ENCODE measurements around the gene KRTAP22-2. TPM values are rescaled to one million over a fixed set of nuclear protein-coding genes. Genes with fewer than 3 reads are reported as not detected.

The KRTAP22-2 gene
- total and polyA plus RNA-seq, 10 donors: not detected

DNA sequence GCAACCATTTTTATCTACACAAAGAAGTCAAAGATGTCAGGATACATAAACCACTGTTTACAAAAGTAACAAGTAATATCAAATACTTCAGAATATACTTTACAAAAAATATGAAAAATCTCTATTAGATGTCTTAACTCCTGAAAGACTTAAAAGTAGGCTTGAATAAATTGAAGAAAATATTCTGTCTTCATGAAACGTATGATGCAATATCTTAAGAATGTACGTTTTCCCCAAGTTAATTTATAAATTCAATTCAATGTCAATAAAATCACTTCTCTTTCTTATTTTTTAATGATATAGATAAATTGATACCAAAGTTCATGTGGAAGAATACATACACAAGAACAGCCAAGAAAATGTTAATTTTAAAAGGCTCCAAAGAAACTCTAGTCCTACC, 35.1 kb downstream of the KRTAP22-2 start:
- no peak overlapping the region for H3K4me3 ChIP-seq
- DNase-seq: no peak
- no peaks in the 10 kb centered on the region for H3K36me3 ChIP-seq
- no peaks in the 10 kb centered on the region for H3K4me1 ChIP-seq
- WGBS, 5 donors: 62 to 91% (median 82%) methylated on average over 2 of the region's 2 CpGs
- no peak for TF ChIP-seq POLR2A (IDR thresholded peaks at IDR 0.05)
- no peak for TF ChIP-seq POLR2AphosphoS5 (IDR thresholded peaks at IDR 0.05)
- TF ChIP-seq CTCF (IDR thresholded peaks at IDR 0.05 in 8 of 11, conservative IDR thresholded peaks at IDR 0.05 in 3 of 11): no peak
- no peak overlapping the region for H3K27ac ChIP-seq
- intact Hi-C loops (cut with DNase I; ENCODE audit: low total_unique reads): no loop called here
- peaks cover 0 to 14% (median 7%) of the 10 kb centered on the region in 8 donors for H3K9me3 ChIP-seq
- H3K27me3 ChIP-seq (replicated peaks in 1 of 7): no peaks in the 10 kb centered on the region

GRCh38 chr21:30552782-30553181, 37.4 kb downstream of the KRTAP22-2 start:
- Histone ChIP-seq H3K4me1 (no peaks in the 10 kb centered on the region), H3K4me3 (no peak overlapping the region), H3K9me3 (peaks cover 0 to 14% (median 7%) of the 10 kb centered on the region in 8 donors), H3K27me3 (replicated peaks in 1 of 7) (no peaks in the 10 kb centered on the region), H3K27ac (no peak overlapping the region), H3K36me3 (no peaks in the 10 kb centered on the region)
- no peak for DNase-seq
- 43 to 68% (median 63%) methylated on average over 1 of the region's 1 CpG for WGBS, 5 donors
- TF ChIP-seq CTCF (IDR thresholded peaks at IDR 0.05 in 8 of 11, conservative IDR thresholded peaks at IDR 0.05 in 3 of 11) (no peak), POLR2A (IDR thresholded peaks at IDR 0.05) (no peak), POLR2AphosphoS5 (IDR thresholded peaks at IDR 0.05) (no peak)
- intact Hi-C loops (cut with DNase I; ENCODE audit: low total_unique reads): no loop called here

- H3K4me1 ChIP-seq: no peaks in the 10 kb centered on the region
- H3K4me3 ChIP-seq: no peak within 1 kb of the TSS
- no peak for DNase-seq
- H3K9me3 ChIP-seq: peaks cover 0 to 6% (median 0%) of the 10 kb centered on the region in 8 donors
- no peaks in the 10 kb centered on the region for H3K36me3 ChIP-seq
- intact Hi-C loops (cut with DNase I; ENCODE audit: low total_unique reads): no loop called here
- H3K27ac ChIP-seq: no peak within 1 kb of the TSS
- no peaks in the 10 kb centered on the region for H3K27me3 ChIP-seq (replicated peaks in 1 of 7)
- no peak for TF ChIP-seq POLR2AphosphoS5 (IDR thresholded peaks at IDR 0.05)
- no peak for TF ChIP-seq POLR2A (IDR thresholded peaks at IDR 0.05)
- TF ChIP-seq CTCF (IDR thresholded peaks at IDR 0.05 in 8 of 11, conservative IDR thresholded peaks at IDR 0.05 in 3 of 11): no peak
- WGBS, 5 donors: 73 to 84% (median 81%) methylated on average over 1 of the region's 1 CpG
These were observed 48.4 kb downstream of the KRTAP22-2 start, which contains the start of gene KRTAP19-6 for GRCh38 chr21:30541764-30542163. Gene KRTAP19-6 (minus strand): TSS chr21:30541864. CDS start chr21:30541833, 31 bp downstream.

Small RNA genes lying within 50 kb of the gene (small RNA-seq; reads per million reads assigned to genes)
- gene KRTAP20-1 (0 reads per million in 4 donors), gene KRTAP20-4 (0 reads per million in 4 donors), gene KRTAP22-1 (0 reads per million in 4 donors), gene KRTAP22-2 (0 reads per million in 4 donors)

Other genes starting within 250 kb of the KRTAP22-2 start
- gene KRTAP23-1, start 241.8 kb downstream of the KRTAP22-2 start, total RNA-seq: not detected
- not detected for gene KRTAP23-1, start 241.8 kb downstream of the KRTAP22-2 start, polyA plus RNA-seq
- gene KRTAP13-2, start 218.1 kb downstream of the KRTAP22-2 start, total RNA-seq: not detected
- not detected for gene KRTAP13-2, start 218.1 kb downstream of the KRTAP22-2 start, polyA plus RNA-seq
- not detected for gene KRTAP13-1, start 194.4 kb downstream of the KRTAP22-2 start, total RNA-seq
- gene KRTAP13-1, start 194.4 kb downstream of the KRTAP22-2 start, polyA plus RNA-seq: not detected
- not detected for gene KRTAP13-3, start 164.5 kb downstream of the KRTAP22-2 start, total RNA-seq
- gene KRTAP13-3, start 164.5 kb downstream of the KRTAP22-2 start, polyA plus RNA-seq: not detected
- not detected for gene KRTAP13-4, start 160.2 kb downstream of the KRTAP22-2 start, total RNA-seq
- not detected for gene KRTAP13-4, start 160.2 kb downstream of the KRTAP22-2 start, polyA plus RNA-seq
- not detected for gene KRTAP15-1, start 150.1 kb downstream of the KRTAP22-2 start, total RNA-seq
- not detected for gene KRTAP15-1, start 150.1 kb downstream of the KRTAP22-2 start, polyA plus RNA-seq
- gene KRTAP19-1, start 110.0 kb downstream of the KRTAP22-2 start, total RNA-seq: not detected
- gene KRTAP19-1, start 110.0 kb downstream of the KRTAP22-2 start, polyA plus RNA-seq: not detected
- gene KRTAP19-2, start 103.0 kb downstream of the KRTAP22-2 start, total RNA-seq: not detected
- gene KRTAP19-2, start 103.0 kb downstream of the KRTAP22-2 start, polyA plus RNA-seq: not detected
- not detected for gene KRTAP19-3, start 98.4 kb downstream of the KRTAP22-2 start, total RNA-seq
- not detected for gene KRTAP19-3, start 98.4 kb downstream of the KRTAP22-2 start, polyA plus RNA-seq
- not detected for gene KRTAP19-4, start 93.2 kb downstream of the KRTAP22-2 start, total RNA-seq
- not detected for gene KRTAP19-4, start 93.2 kb downstream of the KRTAP22-2 start, polyA plus RNA-seq
- not detected for gene KRTAP19-5, start 88.3 kb downstream of the KRTAP22-2 start, total RNA-seq
- not detected for gene KRTAP19-5, start 88.3 kb downstream of the KRTAP22-2 start, polyA plus RNA-seq
- gene KRTAP19-6, start 48.5 kb downstream of the KRTAP22-2 start, total RNA-seq: not detected
- not detected for gene KRTAP19-6, start 48.5 kb downstream of the KRTAP22-2 start, polyA plus RNA-seq
- not detected for gene KRTAP19-7, start 29.1 kb downstream of the KRTAP22-2 start, total RNA-seq
- gene KRTAP19-7, start 29.1 kb downstream of the KRTAP22-2 start, polyA plus RNA-seq: not detected
- not detected for gene KRTAP6-3, start 2.0 kb upstream of the KRTAP22-2 start, total RNA-seq
- not detected for gene KRTAP6-3, start 2.0 kb upstream of the KRTAP22-2 start, polyA plus RNA-seq
- gene KRTAP6-2, start 8.5 kb upstream of the KRTAP22-2 start, total RNA-seq: not detected
- gene KRTAP6-2, start 8.5 kb upstream of the KRTAP22-2 start, polyA plus RNA-seq: not detected
- not detected for gene KRTAP22-1, start 10.7 kb upstream of the KRTAP22-2 start, total RNA-seq
- gene KRTAP22-1, start 10.7 kb upstream of the KRTAP22-2 start, polyA plus RNA-seq: not detected
- not detected for gene KRTAP6-1, start 23.5 kb upstream of the KRTAP22-2 start, total RNA-seq
- not detected for gene KRTAP6-1, start 23.5 kb upstream of the KRTAP22-2 start, polyA plus RNA-seq
- gene KRTAP20-1, start 26.0 kb upstream of the KRTAP22-2 start, total RNA-seq: not detected
- not detected for gene KRTAP20-1, start 26.0 kb upstream of the KRTAP22-2 start, polyA plus RNA-seq
- not detected for gene KRTAP20-4, start 30.2 kb upstream of the KRTAP22-2 start, total RNA-seq
- gene KRTAP20-4, start 30.2 kb upstream of the KRTAP22-2 start, polyA plus RNA-seq: not detected
- not detected for gene KRTAP20-2, start 44.8 kb upstream of the KRTAP22-2 start, total RNA-seq
- gene KRTAP20-2, start 44.8 kb upstream of the KRTAP22-2 start, polyA plus RNA-seq: not detected
- gene KRTAP20-3, start 52.5 kb upstream of the KRTAP22-2 start, total RNA-seq: not detected
- gene KRTAP20-3, start 52.5 kb upstream of the KRTAP22-2 start, polyA plus RNA-seq: not detected
- not detected for gene KRTAP21-3, start 128.4 kb upstream of the KRTAP22-2 start, total RNA-seq
- gene KRTAP21-3, start 128.4 kb upstream of the KRTAP22-2 start, polyA plus RNA-seq: not detected
- gene KRTAP21-2, start 156.9 kb upstream of the KRTAP22-2 start, total RNA-seq: not detected
- gene KRTAP21-2, start 156.9 kb upstream of the KRTAP22-2 start, polyA plus RNA-seq: not detected
- not detected for gene KRTAP21-1, start 165.0 kb upstream of the KRTAP22-2 start, total RNA-seq
- gene KRTAP21-1, start 165.0 kb upstream of the KRTAP22-2 start, polyA plus RNA-seq: not detected
- gene KRTAP8-1, start 222.9 kb upstream of the KRTAP22-2 start, total RNA-seq: not detected
- not detected for gene KRTAP8-1, start 222.9 kb upstream of the KRTAP22-2 start, polyA plus RNA-seq
- not detected for gene KRTAP7-1, start 239.4 kb upstream of the KRTAP22-2 start, total RNA-seq
- not detected for gene KRTAP7-1, start 239.4 kb upstream of the KRTAP22-2 start, polyA plus RNA-seq